Upper lobe of right lung (tissue), 1 donor: ENCODE measurements around the gene MAP3K5. TPM values are rescaled to one million over a fixed set of nuclear protein-coding genes. Genes with fewer than 3 reads are reported as not detected.

ENCODE experiments used
- ATAC-seq: fragments of 200-7000 bp; cut with Tn5 transposase; one replicate; pipeline ENCODE4 v1.9.1; 2020; ENCODE audit warnings: mild to moderate bottlenecking, moderate library complexity
- DNase-seq: peaks from one replicate; pipeline ENCODE4 v3.0.0-alpha.2; 2020
- H3K27ac ChIP-seq: fragments of 200-600 bp; one replicate; pipeline ENCODE4 v1.8.0; 2022
- H3K27me3 ChIP-seq: fragments of 200-600 bp; one replicate; pipeline ENCODE4 v1.8.0; 2022; ENCODE audit warnings: mild to moderate bottlenecking
- H3K36me3 ChIP-seq: fragments of 200-600 bp; one replicate; pipeline ENCODE4 v1.8.0; 2022
- H3K4me1 ChIP-seq: fragments of 200-600 bp; one replicate; pipeline ENCODE4 v1.8.0; 2022
- H3K4me3 ChIP-seq: fragments of 200-600 bp; one replicate; pipeline ENCODE4 v1.8.0; 2022; ENCODE audit warnings: mild to moderate bottlenecking
- H3K9me3 ChIP-seq: fragments of 200-600 bp; one replicate; pipeline ENCODE4 v1.8.0; 2022
- CTCF ChIP-seq: fragments of 200-600 bp; IDR thresholded peaks from one replicate; pipeline ENCODE4 v1.8.0; 2022; ENCODE audit warnings: antibody characterized with exemption
- intact Hi-C: fragments of 100-400 bp; cut with DNase I; formaldehyde crosslinking; loops from one replicate; pipeline ENCODE4 v1.11.0; 2022
- total RNA-seq: library from RNA; stranded (reverse); fragmentation: NEBNext Ultra II Directional; extraction: Animal tissue kit (Norgen Biotek cat#: 25700); gene quantifications from one replicate; pipeline ENCODE4 v1.2.1, GENCODE V29; 2021
- donor health status: DM: no; HTN: yes; CAD: no; lungs with severe emphysema.

Gene MAP3K5
- total RNA-seq, 1 donor from 2014 or later: 32.5 TPM

GRCh38 chr6:136711644-136712043 is 80.6 kb downstream of the MAP3K5 start:
- no peak for TF ChIP-seq CTCF
- Histone ChIP-seq H3K4me1 (peaks cover 6% of the 10 kb centered on the region), H3K4me3 (no peak overlapping the region), H3K9me3 (no peaks in the 10 kb centered on the region), H3K27me3 (no peaks in the 10 kb centered on the region), H3K27ac (no peak overlapping the region), H3K36me3 (no peaks in the 10 kb centered on the region)
- DNase-seq (no peak), ATAC-seq (no peak)
- intact Hi-C loops: no loop called here

- intact Hi-C loops: no loop called here
- no peaks in the 10 kb centered on the region for H3K4me1 ChIP-seq
- H3K9me3 ChIP-seq: no peaks in the 10 kb centered on the region
- ATAC-seq (no peak), DNase-seq (no peak)
- H3K4me3 ChIP-seq: no peak overlapping the region
- H3K27me3 ChIP-seq: no peaks in the 10 kb centered on the region
- no peak for TF ChIP-seq CTCF
- H3K36me3 ChIP-seq: no peaks in the 10 kb centered on the region
- no peak overlapping the region for H3K27ac ChIP-seq
Measured at GRCh38 chr6:136710877-136711552, 81.3 kb downstream of the MAP3K5 start.

GRCh38 chr6:136709429-136709828 is 82.8 kb downstream of the MAP3K5 start:
- DNase-seq (no peak), ATAC-seq (no peak)
- H3K9me3 ChIP-seq: no peaks in the 10 kb centered on the region
- H3K27ac ChIP-seq: no peak overlapping the region
- no peak overlapping the region for H3K4me3 ChIP-seq
- H3K27me3 ChIP-seq: no peaks in the 10 kb centered on the region
- no peak for TF ChIP-seq CTCF
- H3K36me3 ChIP-seq: no peaks in the 10 kb centered on the region
- no peaks in the 10 kb centered on the region for H3K4me1 ChIP-seq
- intact Hi-C loops: no loop called here

GRCh38 chr6:136706430-136706829 is 85.8 kb downstream of the MAP3K5 start:
- H3K36me3 ChIP-seq: no peaks in the 10 kb centered on the region
- H3K9me3 ChIP-seq: no peaks in the 10 kb centered on the region
- H3K27ac ChIP-seq: no peak overlapping the region
- no peak for TF ChIP-seq CTCF
- H3K4me1 ChIP-seq: no peaks in the 10 kb centered on the region
- ATAC-seq (no peak), DNase-seq (no peak)
- intact Hi-C loops: no loop called here
- no peak overlapping the region for H3K4me3 ChIP-seq
- no peaks in the 10 kb centered on the region for H3K27me3 ChIP-seq

GRCh38 chr6:136703331-136703865 is 88.9 kb downstream of the MAP3K5 start:
- no peaks in the 10 kb centered on the region for H3K9me3 ChIP-seq
- ATAC-seq: no peak
- intact Hi-C loops: no loop called here
- H3K4me3 ChIP-seq: no peak overlapping the region
- no peak overlapping the region for H3K27ac ChIP-seq
- H3K4me1 ChIP-seq: no peaks in the 10 kb centered on the region
- no peaks in the 10 kb centered on the region for H3K27me3 ChIP-seq
- H3K36me3 ChIP-seq: no peaks in the 10 kb centered on the region
- DNase-seq: no peak
- no peak for TF ChIP-seq CTCF
